OCI-LY3 (cell line): ENCODE data around the gene MOB3C.
"Not testable (repeated sequence)": the region's sequence is repeated elsewhere in the genome, so short reads cannot be mapped to it uniquely, and the experiment has no call there.

Source experiments
- H2AFZ ChIP-seq: fragments of 200-600, 300-600 bp; shearing (Covaris generic); 2 replicates; pipeline ENCODE4 v1.6.0; 2014; ENCODE audit warnings: antibody characterized with exemption, low read depth, low read length
- H3K27ac ChIP-seq: fragments of 200-600, 300-600 bp; sonication (generic); 2 replicates; pipeline ENCODE4 v1.5.1; 2014; ENCODE audit warnings: mild to moderate bottlenecking, low read length, moderate library complexity, mixed read lengths
- H3K27me3 ChIP-seq: fragments of 200-600, 300-600 bp; sonication (generic); 2 replicates; pipeline ENCODE4 v1.6.1; 2014; ENCODE audit warnings: low read depth, low read length, mixed read lengths
- H3K36me3 ChIP-seq: fragments of 200-600, 300-600 bp; sonication (generic); replicated peaks from 2 replicates; pipeline ENCODE3; 2014; ENCODE audit warnings: low read depth, low read length, mixed read lengths
- H3K4me1 ChIP-seq: fragments of 300-600, 200-600 bp; sonication (generic); 2 replicates; pipeline ENCODE4 v1.6.1; 2014; ENCODE audit warnings: low read length, mixed read lengths
- H3K4me2 ChIP-seq: fragments of 200-600, 300-600 bp; sonication (generic); 2 replicates; pipeline ENCODE4 v1.6.1; 2014; ENCODE audit warnings: low read length, mixed read lengths
- H3K4me3 ChIP-seq: fragments of 300-600, 200-600 bp; sonication (generic); 2 replicates; pipeline ENCODE4 v1.5.1; 2014; ENCODE audit warnings: antibody characterized with exemption, mild to moderate bottlenecking, low read length, moderate library complexity
- H3K79me2 ChIP-seq: fragments of 300-600, 200-600 bp; shearing (Covaris generic); 2 replicates; pipeline ENCODE4 v1.6.1; 2014; ENCODE audit warnings: mild to moderate bottlenecking, low read length, mixed read lengths
- H3K9ac ChIP-seq: fragments of 300-600, 200-600 bp; shearing (Covaris generic); 2 replicates; pipeline ENCODE4 v1.6.0; 2014; ENCODE audit warnings: mild to moderate bottlenecking, low read length, moderate library complexity
- H3K9me3 ChIP-seq: fragments of 200-600, 300-600 bp; shearing (Covaris generic); 2 replicates; pipeline ENCODE4 v1.6.1; 2014; ENCODE audit warnings: low read length, mixed read lengths; ENCODE audit not compliant: insufficient read depth
- H4K20me1 ChIP-seq: fragments of 200-600, 300-600 bp; sonication (generic); 2 replicates; pipeline ENCODE4 v1.6.1; 2016; ENCODE audit warnings: low read length, mixed read lengths; ENCODE audit not compliant: insufficient read depth
- EZH2phosphoT487 ChIP-seq: fragments of 200-600 bp; shearing (Covaris generic); IDR thresholded peaks from 2 replicates; pipeline ENCODE4 v1.6.1; 2018; ENCODE audit warnings: antibody characterized with exemption, mixed run types, low read depth
- TF ChIP-seq, protein P1 (sequence below): fragments of 200-600, 300-600 bp; sonication (generic); IDR thresholded peaks from 2 replicates; pipeline ENCODE4 v1.5.1; 2014; ENCODE audit warnings: antibody characterized with exemption, low read length, low read depth

The MOB3C gene

DNA sequence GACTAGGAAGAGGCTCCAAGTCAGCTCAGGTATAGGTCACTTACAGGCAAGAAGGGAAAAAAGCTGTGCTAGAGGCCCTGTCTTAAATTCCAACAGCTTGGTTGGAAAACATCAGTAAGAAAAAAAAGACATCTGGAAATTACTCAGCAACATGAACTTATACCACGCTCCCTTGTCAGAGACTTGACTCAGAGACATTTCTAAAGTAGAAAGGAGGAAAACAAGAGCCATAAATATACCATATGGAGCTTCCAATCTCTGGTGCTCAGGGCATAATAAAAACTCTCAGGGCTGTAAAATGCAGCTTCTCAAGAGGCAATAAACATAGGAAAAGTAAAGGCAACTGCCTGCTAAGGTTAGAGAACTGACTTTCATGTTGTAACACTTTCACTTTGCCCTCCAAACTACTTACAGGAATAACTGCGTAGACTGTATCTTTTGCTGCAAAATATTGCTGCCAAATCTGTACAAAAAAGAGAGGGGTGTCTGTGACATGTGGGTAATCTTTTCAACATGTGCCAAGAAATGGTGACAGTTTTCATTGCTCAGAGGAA, 36.9 kb upstream of the MOB3C start:
- Histone ChIP-seq H2AFZ (no peak overlapping the region), H3K36me3 (peaks cover 19% of the 10 kb centered on the region), H3K4me2 (no peak overlapping the region), H3K9me3 (no peaks in the 10 kb centered on the region), H3K4me3 (no peak overlapping the region), H3K79me2 (no peaks in the 10 kb centered on the region), H3K27ac (no peak overlapping the region), H3K4me1 (no peaks in the 10 kb centered on the region), H4K20me1 (no peaks in the 10 kb centered on the region), H3K27me3 (no peaks in the 10 kb centered on the region), H3K9ac (no peak overlapping the region)
- TF ChIP-seq, protein P1, sequence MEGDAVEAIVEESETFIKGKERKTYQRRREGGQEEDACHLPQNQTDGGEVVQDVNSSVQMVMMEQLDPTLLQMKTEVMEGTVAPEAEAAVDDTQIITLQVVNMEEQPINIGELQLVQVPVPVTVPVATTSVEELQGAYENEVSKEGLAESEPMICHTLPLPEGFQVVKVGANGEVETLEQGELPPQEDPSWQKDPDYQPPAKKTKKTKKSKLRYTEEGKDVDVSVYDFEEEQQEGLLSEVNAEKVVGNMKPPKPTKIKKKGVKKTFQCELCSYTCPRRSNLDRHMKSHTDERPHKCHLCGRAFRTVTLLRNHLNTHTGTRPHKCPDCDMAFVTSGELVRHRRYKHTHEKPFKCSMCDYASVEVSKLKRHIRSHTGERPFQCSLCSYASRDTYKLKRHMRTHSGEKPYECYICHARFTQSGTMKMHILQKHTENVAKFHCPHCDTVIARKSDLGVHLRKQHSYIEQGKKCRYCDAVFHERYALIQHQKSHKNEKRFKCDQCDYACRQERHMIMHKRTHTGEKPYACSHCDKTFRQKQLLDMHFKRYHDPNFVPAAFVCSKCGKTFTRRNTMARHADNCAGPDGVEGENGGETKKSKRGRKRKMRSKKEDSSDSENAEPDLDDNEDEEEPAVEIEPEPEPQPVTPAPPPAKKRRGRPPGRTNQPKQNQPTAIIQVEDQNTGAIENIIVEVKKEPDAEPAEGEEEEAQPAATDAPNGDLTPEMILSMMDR = no peak
- TF ChIP-seq EZH2phosphoT487 = no peak

DNA sequence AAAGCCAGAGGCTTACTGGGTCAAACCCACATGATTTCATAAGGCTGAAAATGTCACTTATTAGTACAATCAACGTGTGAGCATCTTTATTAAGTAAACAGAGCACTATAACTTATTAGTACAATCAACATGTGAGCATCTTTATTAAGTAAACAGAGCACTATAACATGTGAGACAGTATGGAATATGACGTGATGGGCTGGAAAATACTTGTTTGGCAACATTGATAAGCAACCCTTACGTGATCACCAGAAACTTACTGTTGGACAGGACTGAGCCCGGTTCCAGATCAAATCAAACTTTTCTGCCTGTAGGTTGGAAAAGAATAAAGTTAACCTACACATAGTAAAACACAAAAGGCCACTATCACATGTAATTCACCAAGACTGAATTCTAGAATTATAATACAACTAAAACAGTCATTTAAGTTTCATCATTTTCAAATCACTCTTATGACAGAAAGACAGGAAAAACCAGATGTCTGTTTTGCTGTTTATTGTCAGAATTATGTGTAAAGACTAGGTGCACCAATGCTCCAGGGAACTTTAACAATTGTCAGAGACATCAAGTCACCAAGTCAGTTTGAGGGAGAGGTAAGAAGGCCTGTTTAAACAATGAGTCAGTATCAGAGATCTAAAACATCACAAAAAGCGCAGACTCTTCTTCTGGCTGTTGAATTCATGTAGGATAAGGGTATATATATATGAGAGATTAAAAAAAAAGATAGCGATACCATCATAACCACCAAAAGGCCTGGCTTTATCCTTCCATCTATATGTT, 35.9 kb upstream of the MOB3C start:
- Histone ChIP-seq H3K27ac (no peak overlapping the region), H4K20me1 (no peaks in the 10 kb centered on the region), H3K79me2 (no peaks in the 10 kb centered on the region), H3K4me2 (no peak overlapping the region), H3K4me1 (no peaks in the 10 kb centered on the region), H3K9me3 (no peaks in the 10 kb centered on the region), H3K4me3 (no peak overlapping the region), H3K9ac (no peak overlapping the region), H2AFZ (no peak overlapping the region), H3K36me3 (peaks cover 22% of the 10 kb centered on the region), H3K27me3 (no peaks in the 10 kb centered on the region)
- TF ChIP-seq, protein P1 = no peak
- no peak for TF ChIP-seq EZH2phosphoT487

DNA sequence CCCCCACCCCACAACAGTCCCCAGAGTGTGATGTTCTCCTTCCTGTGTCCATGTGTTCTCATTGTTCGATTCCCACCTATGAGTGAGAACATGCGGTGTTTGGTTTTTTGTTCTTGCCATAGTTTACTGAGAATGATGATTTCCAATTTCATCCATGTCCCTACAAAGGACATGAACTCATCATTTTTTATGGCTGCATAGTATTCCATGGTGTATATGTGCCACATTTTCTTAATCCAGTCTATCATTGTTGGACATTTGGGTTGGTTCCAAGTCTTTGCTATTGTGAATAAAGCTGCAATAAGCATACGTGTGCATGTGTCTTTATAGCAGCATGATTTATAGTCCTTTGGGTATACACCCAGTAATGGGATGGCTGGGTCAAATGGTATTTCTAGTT, 34.5 kb upstream of the MOB3C start:
- not testable (repeated sequence) for H3K79me2 ChIP-seq, H4K20me1 ChIP-seq, H2AFZ ChIP-seq, H3K4me2 ChIP-seq, H3K9ac ChIP-seq, H3K4me1 ChIP-seq, H3K27ac ChIP-seq, H3K4me3 ChIP-seq, H3K27me3 ChIP-seq, H3K9me3 ChIP-seq
- peaks cover 25% of the 10 kb centered on the region for H3K36me3 ChIP-seq

DNA sequence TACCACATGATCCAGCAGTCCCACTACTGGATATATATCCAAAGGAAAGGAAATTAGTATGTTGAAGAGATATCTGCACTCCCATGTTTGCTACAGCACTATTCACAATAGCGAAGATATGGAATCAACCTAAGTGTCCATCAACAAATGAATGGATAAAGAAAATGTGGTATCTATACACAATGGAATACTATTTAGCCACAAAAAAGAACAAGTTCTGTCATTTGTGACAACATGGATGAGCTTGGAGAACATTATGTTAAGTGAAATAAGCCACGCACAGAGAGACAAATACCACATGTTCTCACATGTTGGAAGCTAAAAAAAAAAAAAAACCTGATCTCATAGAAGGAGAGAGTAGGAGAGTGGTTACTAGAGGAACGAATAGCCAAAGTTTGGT, 33.9 kb upstream of the MOB3C start:
- Histone ChIP-seq H3K9me3 (no peaks in the 10 kb centered on the region), H3K4me2 (no peak overlapping the region), H3K4me1 (peaks cover 4% of the 10 kb centered on the region; the same call in 1 of the 2 replicates), H3K79me2 (no peaks in the 10 kb centered on the region), H3K27me3 (no peaks in the 10 kb centered on the region), H3K27ac (no peak overlapping the region), H3K9ac (no peak overlapping the region), H3K36me3 (peaks cover 22% of the 10 kb centered on the region), H4K20me1 (no peaks in the 10 kb centered on the region), H2AFZ (no peak overlapping the region), H3K4me3 (no peak overlapping the region)
- TF ChIP-seq, protein P1 = no peak
- TF ChIP-seq EZH2phosphoT487 = no peak
